DOHH2 (cell line): ENCODE results near the gene FAM241A.

Experiments
- H3F3A ChIP-seq: fragments of 200-600 bp; sonication (generic), shearing (Covaris generic); 2 replicates; pipeline ENCODE4 v1.6.0; 2016; ENCODE audit warnings: antibody characterized with exemption, mild to moderate bottlenecking; ENCODE audit not compliant: control insufficient read depth, insufficient read depth
- H3K27ac ChIP-seq: fragments of 200-600 bp; sonication (generic); 2 replicates; pipeline ENCODE4 v1.5.1; 2014; ENCODE audit warnings: low read depth, mild to moderate bottlenecking, low read length, moderate library complexity
- H3K27me3 ChIP-seq: fragments of 200-600 bp; sonication (generic); 2 replicates; pipeline ENCODE4 v1.6.1; 2014; ENCODE audit warnings: mild to moderate bottlenecking, low read length, mixed read lengths; ENCODE audit not compliant: control insufficient read depth
- H3K36me3 ChIP-seq: fragments of 200-600 bp; sonication (generic); 2 replicates; pipeline ENCODE4 v1.6.1; 2014; ENCODE audit warnings: mild to moderate bottlenecking, low read length, moderate library complexity, mixed read lengths; ENCODE audit not compliant: control insufficient read depth
- H3K4me1 ChIP-seq: fragments of 200-600 bp; sonication (generic); 2 replicates; pipeline ENCODE4 v1.6.1; 2014; ENCODE audit warnings: mild to moderate bottlenecking, low read length, mixed read lengths; ENCODE audit not compliant: control insufficient read depth
- H3K4me2 ChIP-seq: fragments of 200-600 bp; sonication (generic); 2 replicates; pipeline ENCODE4 v1.6.0; 2014; ENCODE audit warnings: mild to moderate bottlenecking, low read length, moderate library complexity
- H3K4me3 ChIP-seq: fragments of 200-600 bp; sonication (generic); 2 replicates; pipeline ENCODE4 v1.5.1; 2014; ENCODE audit warnings: mild to moderate bottlenecking, low read length, mixed read lengths
- H3K79me2 ChIP-seq: fragments of 200-600 bp; sonication (generic); 2 replicates; pipeline ENCODE4 v1.6.1; 2014; ENCODE audit warnings: mild to moderate bottlenecking, low read length, mixed read lengths; ENCODE audit not compliant: control insufficient read depth
- H3K9me2 ChIP-seq: fragments of 200-600 bp; sonication (generic); replicated peaks from 2 replicates; pipeline ENCODE4 v1.6.1; 2014; ENCODE audit warnings: mild to moderate bottlenecking, low read length, mixed read lengths; ENCODE audit not compliant: control insufficient read depth
- H3K9me3 ChIP-seq: fragments of 200-600 bp; sonication (generic); 2 replicates; pipeline ENCODE4 v1.6.1; 2014; ENCODE audit warnings: antibody characterized with exemption, low read length, mixed read lengths; ENCODE audit not compliant: control insufficient read depth, insufficient read depth
- H4K20me1 ChIP-seq: fragments of 200-600 bp; sonication (generic); 2 replicates; pipeline ENCODE4 v1.6.0; 2014; ENCODE audit warnings: low read depth, mild to moderate bottlenecking, antibody characterized with exemption, low read length, moderate library complexity; ENCODE audit not compliant: control insufficient read depth, insufficient read depth
- CTCF ChIP-seq: fragments of 200-600 bp; sonication (generic); IDR thresholded peaks from one replicate; pipeline ENCODE4 v1.5.1; 2014; ENCODE audit warnings: antibody characterized with exemption, mild to moderate bottlenecking, low read depth, low read length; ENCODE audit not compliant: poor library complexity, severe bottlenecking
- EZH2phosphoT487 ChIP-seq: fragments of 200-600 bp; sonication (generic); IDR thresholded peaks from 2 replicates; pipeline ENCODE4 v1.6.1; 2017; ENCODE audit warnings: borderline replicate concordance, mild to moderate bottlenecking, antibody characterized with exemption, low read length, moderate library complexity, mixed read lengths

FAM241A gene

GRCh38 chr4:112144546-112145325 is 518 bp upstream of the FAM241A start:
- H4K20me1 ChIP-seq, result 0 out of 2 replicates have a peak, but pooled peaks cover 17% of the 10 kb centered on the region
- no peak for TF ChIP-seq CTCF
- TF ChIP-seq EZH2phosphoT487, result no peak
- peaks cover 45% of the 10 kb centered on the region for H3K79me2 ChIP-seq
- peaks cover 35% of the 10 kb centered on the region for H3K36me3 ChIP-seq
- peak overlapping the region; percentile 70 for H3K4me2 ChIP-seq
- peak overlapping the region; percentile 52 for H3K27ac ChIP-seq
- H3F3A ChIP-seq, result peaks cover 4% of the 10 kb centered on the region; the same call in 1 of the 2 replicates
- peaks cover 70% of the 10 kb centered on the region for H3K4me1 ChIP-seq
- no peaks in the 10 kb centered on the region for H3K9me3 ChIP-seq
- H3K9me2 ChIP-seq, result no peaks in the 10 kb centered on the region
- H3K4me3 ChIP-seq, result peak overlapping the region; percentile 93
- no peaks in the 10 kb centered on the region for H3K27me3 ChIP-seq

- Histone ChIP-seq H3K4me3 (peak overlapping the region; percentile 93), H3K4me1 (peaks cover 68% of the 10 kb centered on the region), H3K4me2 (peak overlapping the region; percentile 72), H3K79me2 (peaks cover 57% of the 10 kb centered on the region), H4K20me1 (peaks cover 19% of the 10 kb centered on the region; the same call in 1 of the 2 replicates), H3K27me3 (no peaks in the 10 kb centered on the region), H3F3A (no peaks in the 10 kb centered on the region), H3K36me3 (peaks cover 44% of the 10 kb centered on the region), H3K9me3 (no peaks in the 10 kb centered on the region), H3K27ac (peak overlapping the region; percentile 62), H3K9me2 (no peaks in the 10 kb centered on the region)
- no peak for TF ChIP-seq EZH2phosphoT487
- no peak for TF ChIP-seq CTCF
Measured at GRCh38 chr4:112145790-112146501, 692 bp downstream of the FAM241A start.

DNA sequence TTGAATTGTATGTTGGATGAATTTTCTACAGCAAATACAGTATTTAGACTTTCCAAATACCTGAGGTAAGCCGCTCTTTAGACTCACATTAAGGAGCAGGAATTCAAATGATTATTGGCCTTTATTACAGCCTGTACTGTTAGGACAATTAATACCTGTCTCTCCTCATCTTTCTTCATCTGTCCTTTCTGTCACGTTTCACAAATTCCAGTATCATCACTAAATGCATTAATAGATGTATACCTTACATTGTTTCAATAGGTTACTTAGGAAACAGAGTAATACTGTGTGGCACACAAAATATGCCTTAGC is 1.2 kb downstream of the FAM241A start:
- H3K4me3 ChIP-seq, result peak overlapping the region; percentile 93
- no peaks in the 10 kb centered on the region for H3K27me3 ChIP-seq
- peak overlapping the region; percentile 62 for H3K27ac ChIP-seq
- peaks cover 68% of the 10 kb centered on the region for H3K4me1 ChIP-seq
- peak overlapping the region; percentile 72 for H3K4me2 ChIP-seq
- no peak for TF ChIP-seq CTCF
- TF ChIP-seq EZH2phosphoT487, result no peak
- no peaks in the 10 kb centered on the region for H3K9me2 ChIP-seq
- no peaks in the 10 kb centered on the region for H3K9me3 ChIP-seq
- peaks cover 19% of the 10 kb centered on the region; the same call in 1 of the 2 replicates for H4K20me1 ChIP-seq
- peaks cover 49% of the 10 kb centered on the region for H3K36me3 ChIP-seq
- peaks cover 62% of the 10 kb centered on the region for H3K79me2 ChIP-seq
- no peaks in the 10 kb centered on the region for H3F3A ChIP-seq
